HG03196 (cell line): ENCODE results near the gene GUCY2D.

Experiments
- ATAC-seq: cut with Tn5 transposase; IDR thresholded peaks from one replicate; pipeline ENCODE4 v1.9.1; 2021; ENCODE audit not compliant: unreplicated experiment

The GUCY2D gene

GRCh38 chr17:8062435-8062806, 60.0 kb downstream of the GUCY2D start:
- no peak for ATAC-seq

- ATAC-seq: no peak
These were observed 60.5 kb downstream of the GUCY2D start for GRCh38 chr17:8062807-8063483.

- no peak for ATAC-seq
These were observed 61.5 kb downstream of the GUCY2D start for GRCh38 chr17:8063761-8064534.

GRCh38 chr17:8064561-8065019, 62.2 kb downstream of the GUCY2D start:
- no peak for ATAC-seq

- ATAC-seq: no peak
These were observed 64.7 kb downstream of the GUCY2D start for GRCh38 chr17:8066841-8067775.

GRCh38 chr17:8067806-8068205, 65.4 kb downstream of the GUCY2D start:
- no peak for ATAC-seq

- ATAC-seq: no peak
These were observed 66.5 kb downstream of the GUCY2D start for GRCh38 chr17:8068736-8069586.

- no peak for ATAC-seq
These were observed 67.1 kb downstream of the GUCY2D start for GRCh38 chr17:8069587-8069860.
